DND-41 (cell line): ENCODE results near the gene ADAMTS1.

ENCODE experiments used
- ATAC-seq: fragments of 200-7000 bp; cut with Tn5 transposase; 3 replicates; pipeline ENCODE4 v1.9.1; 2021; ENCODE audit warnings: low read depth; ENCODE audit not compliant: insufficient read depth
- DNase-seq: peaks from one replicate; pipeline ENCODE4 v3.0.0-alpha.2; 2020
- H2AFZ ChIP-seq: 2 replicates; pipeline ENCODE4 v1.6.0; 2012; ENCODE audit warnings: low read depth, low read length
- H3K27ac ChIP-seq: 2 replicates; pipeline ENCODE4 v1.5.1; 2012; ENCODE audit warnings: low read length, inconsistent platforms
- H3K27me3 ChIP-seq: fragments of 200-600 bp; sonication (generic); 2 replicates; pipeline ENCODE4 v1.6.0; 2012; ENCODE audit warnings: low read length, mild to moderate bottlenecking, inconsistent platforms; ENCODE audit not compliant: insufficient read depth, poor library complexity
- H3K36me3 ChIP-seq: 2 replicates; pipeline ENCODE4 v1.5.1; 2012; ENCODE audit warnings: low read length, inconsistent platforms; ENCODE audit not compliant: insufficient read depth
- H3K4me1 ChIP-seq: 2 replicates; pipeline ENCODE4 v1.5.1; 2012; ENCODE audit warnings: mild to moderate bottlenecking, low read length; ENCODE audit not compliant: insufficient read depth
- H3K4me2 ChIP-seq: 2 replicates; pipeline ENCODE4 v1.6.0; 2012; ENCODE audit warnings: mild to moderate bottlenecking, moderate library complexity, low read length, inconsistent platforms; ENCODE audit not compliant: insufficient read depth
- H3K4me3 ChIP-seq, 2 experiments: fragments of 200-600 bp in 1 of 2; shearing (Covaris generic) in 1 of 2; 2 replicates each; pipeline ENCODE4 v1.5.1; 2012 to 2016; ENCODE audit warnings: inconsistent platforms in 2 of 2, low read length in 2 of 2, mild to moderate bottlenecking in 2 of 2, low read depth in 1 of 2, moderate library complexity in 1 of 2
- H3K79me2 ChIP-seq: 2 replicates; pipeline ENCODE4 v1.6.0; 2012; ENCODE audit warnings: low read length, inconsistent platforms; ENCODE audit not compliant: insufficient read depth
- H3K9ac ChIP-seq: 2 replicates; pipeline ENCODE4 v1.6.0; 2012; ENCODE audit warnings: low read depth, mild to moderate bottlenecking, inconsistent platforms, low read length, moderate library complexity
- H3K9me3 ChIP-seq: 2 replicates; pipeline ENCODE4 v1.5.1; 2012; ENCODE audit warnings: low read length, moderate library complexity, mild to moderate bottlenecking, inconsistent platforms; ENCODE audit not compliant: insufficient read depth, severe bottlenecking
- H4K20me1 ChIP-seq: 2 replicates; pipeline ENCODE4 v1.6.0; 2012; ENCODE audit warnings: low read length; ENCODE audit not compliant: insufficient read depth
- EZH2 ChIP-seq: IDR thresholded peaks from 3 replicates; pipeline ENCODE4 v1.6.1; 2012; ENCODE audit warnings: borderline replicate concordance, low read depth, mild to moderate bottlenecking, moderate library complexity, low read length, inconsistent platforms; ENCODE audit not compliant: severe bottlenecking
- TF ChIP-seq, protein P1 (sequence below): IDR thresholded peaks from 2 replicates; pipeline ENCODE4 v1.5.1; 2012; ENCODE audit warnings: borderline replicate concordance, low read length, moderate library complexity, mild to moderate bottlenecking; ENCODE audit not compliant: poor library complexity, severe bottlenecking; ENCODE audit errors: extremely low read depth

The ADAMTS1 gene

DNA sequence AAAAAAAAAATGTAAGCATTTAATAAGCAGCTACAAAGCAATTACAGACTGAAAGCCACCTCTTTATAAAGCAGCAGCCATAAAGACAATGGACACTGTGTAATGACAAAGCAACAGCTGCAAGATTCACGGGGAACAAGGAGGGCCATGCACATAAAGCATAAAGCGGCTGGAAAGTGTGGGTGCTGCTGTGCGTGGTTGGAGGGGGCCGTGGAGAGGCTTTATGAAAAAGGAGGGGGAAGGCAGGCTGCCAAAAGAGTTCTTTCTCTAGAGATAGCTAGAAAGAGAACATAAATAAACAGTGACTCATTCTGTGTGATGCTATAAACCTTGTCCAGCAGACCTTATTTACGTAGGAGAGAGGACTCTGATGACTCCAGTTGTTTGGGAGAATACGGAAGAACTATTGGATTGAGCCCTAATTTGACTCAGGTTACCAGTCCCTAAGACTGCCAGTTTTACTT is 49.3 kb downstream of the ADAMTS1 start:
- no peak overlapping the region for H3K9ac ChIP-seq
- peaks cover 8% of the 10 kb centered on the region; the same call in 1 of the 2 replicates for H3K4me1 ChIP-seq
- no peak overlapping the region for H3K4me3 ChIP-seq
- TF ChIP-seq, protein P1, sequence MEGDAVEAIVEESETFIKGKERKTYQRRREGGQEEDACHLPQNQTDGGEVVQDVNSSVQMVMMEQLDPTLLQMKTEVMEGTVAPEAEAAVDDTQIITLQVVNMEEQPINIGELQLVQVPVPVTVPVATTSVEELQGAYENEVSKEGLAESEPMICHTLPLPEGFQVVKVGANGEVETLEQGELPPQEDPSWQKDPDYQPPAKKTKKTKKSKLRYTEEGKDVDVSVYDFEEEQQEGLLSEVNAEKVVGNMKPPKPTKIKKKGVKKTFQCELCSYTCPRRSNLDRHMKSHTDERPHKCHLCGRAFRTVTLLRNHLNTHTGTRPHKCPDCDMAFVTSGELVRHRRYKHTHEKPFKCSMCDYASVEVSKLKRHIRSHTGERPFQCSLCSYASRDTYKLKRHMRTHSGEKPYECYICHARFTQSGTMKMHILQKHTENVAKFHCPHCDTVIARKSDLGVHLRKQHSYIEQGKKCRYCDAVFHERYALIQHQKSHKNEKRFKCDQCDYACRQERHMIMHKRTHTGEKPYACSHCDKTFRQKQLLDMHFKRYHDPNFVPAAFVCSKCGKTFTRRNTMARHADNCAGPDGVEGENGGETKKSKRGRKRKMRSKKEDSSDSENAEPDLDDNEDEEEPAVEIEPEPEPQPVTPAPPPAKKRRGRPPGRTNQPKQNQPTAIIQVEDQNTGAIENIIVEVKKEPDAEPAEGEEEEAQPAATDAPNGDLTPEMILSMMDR: no peak
- TF ChIP-seq EZH2: no peak
- DNase-seq: peak; percentile 21
- no peaks in the 10 kb centered on the region for H3K36me3 ChIP-seq
- ATAC-seq: peak; percentile 43
- no peaks in the 10 kb centered on the region for H3K79me2 ChIP-seq
- 0 out of 2 replicates have a peak overlapping the region, but pooled peaks have one; percentile 18 for H2AFZ ChIP-seq
- H3K27ac ChIP-seq: no peak overlapping the region
- no peaks in the 10 kb centered on the region for H3K27me3 ChIP-seq
- H4K20me1 ChIP-seq: no peaks in the 10 kb centered on the region
- H3K9me3 ChIP-seq: no peaks in the 10 kb centered on the region
- no peak overlapping the region for H3K4me2 ChIP-seq

DNA sequence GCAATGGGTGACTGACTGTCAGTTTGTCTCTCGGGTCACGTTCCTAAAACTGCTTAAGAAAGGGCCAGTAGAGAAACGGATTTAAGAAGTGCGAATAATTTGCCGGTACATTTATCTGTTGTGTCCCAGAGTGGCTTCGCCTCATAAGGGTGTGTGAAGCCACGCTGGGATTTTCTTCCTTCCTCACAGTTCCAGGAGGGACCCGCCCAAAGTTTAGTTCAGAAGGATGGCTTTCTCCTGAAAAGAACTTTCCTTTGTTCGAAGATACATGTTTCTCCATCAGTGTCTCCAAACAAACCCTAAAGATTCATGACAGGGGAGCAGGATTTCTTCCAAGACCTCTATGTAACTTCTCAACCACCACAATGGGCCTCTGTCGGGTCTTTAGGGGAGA is 49.8 kb downstream of the ADAMTS1 start:
- DNase-seq (no peak), ATAC-seq (no peak)
- Histone ChIP-seq H3K4me2 (no peak overlapping the region), H3K9me3 (no peaks in the 10 kb centered on the region), H3K4me1 (peaks cover 8% of the 10 kb centered on the region; the same call in 1 of the 2 replicates), H3K9ac (no peak overlapping the region), H3K79me2 (no peaks in the 10 kb centered on the region), H3K4me3 (no peak overlapping the region), H2AFZ (0 out of 2 replicates have a peak overlapping the region, but pooled peaks have one; percentile 18), H4K20me1 (no peaks in the 10 kb centered on the region), H3K36me3 (no peaks in the 10 kb centered on the region), H3K27me3 (no peaks in the 10 kb centered on the region), H3K27ac (no peak overlapping the region)
- TF ChIP-seq EZH2: no peak
- TF ChIP-seq, protein P1: no peak

DNA sequence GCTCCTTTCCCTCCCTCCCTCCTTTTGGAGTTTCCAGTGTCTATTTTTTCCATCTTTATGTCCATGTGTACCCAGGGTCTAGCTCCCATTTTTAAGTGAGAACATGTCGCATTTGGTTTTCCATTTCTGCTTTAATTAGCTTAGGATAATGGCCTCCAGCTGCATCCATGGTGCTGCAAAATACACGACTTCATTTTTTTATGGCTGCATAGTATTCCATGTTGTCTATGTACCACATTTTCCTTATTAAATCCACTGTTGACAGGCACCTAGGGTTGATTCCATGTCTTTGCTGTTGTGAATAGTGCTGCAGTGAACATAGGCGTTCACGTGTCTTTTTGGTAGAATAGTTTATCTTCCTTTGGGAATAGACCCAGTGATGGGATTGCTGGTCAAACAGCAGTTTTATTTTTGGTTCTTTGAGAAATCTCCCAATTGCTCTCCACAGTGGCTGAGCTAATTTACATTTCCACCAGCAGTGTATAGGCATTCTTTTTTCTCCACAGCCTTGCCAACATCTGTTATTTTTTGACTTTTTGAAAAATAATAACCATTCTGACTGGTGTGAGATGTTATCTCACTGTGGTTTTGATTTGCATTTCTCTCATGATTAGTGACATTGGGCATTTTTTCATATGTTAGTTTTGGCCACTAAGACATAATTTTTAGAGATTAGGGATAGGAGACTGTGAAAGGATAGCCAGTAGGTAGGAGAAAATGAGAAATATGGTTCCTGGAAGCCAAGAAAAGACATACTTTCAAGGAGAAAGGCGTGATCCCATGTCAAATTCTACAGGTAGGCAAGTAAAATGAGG is 50.4 kb downstream of the ADAMTS1 start:
- ATAC-seq (no peak), DNase-seq (no peak)
- Histone ChIP-seq H4K20me1 (no peaks in the 10 kb centered on the region), H2AFZ (0 out of 2 replicates have a peak overlapping the region, but pooled peaks have one; percentile 18), H3K4me2 (no peak overlapping the region), H3K36me3 (no peaks in the 10 kb centered on the region), H3K9me3 (no peaks in the 10 kb centered on the region), H3K79me2 (no peaks in the 10 kb centered on the region), H3K9ac (no peak overlapping the region), H3K27ac (no peak overlapping the region), H3K27me3 (no peaks in the 10 kb centered on the region), H3K4me3 (no peak overlapping the region), H3K4me1 (peaks cover 8% of the 10 kb centered on the region; the same call in 1 of the 2 replicates)
- TF ChIP-seq EZH2: no peak
- TF ChIP-seq, protein P1: no peak
